H1 (cell line): ENCODE data around the gene BTBD9. TPM values are rescaled to one million over a fixed set of nuclear protein-coding genes. Genes with fewer than 3 reads are reported as not detected.
A peak's percentile ranks its signal among the peaks of the same experiment; 100 is the strongest.

ENCODE experiments used
- CTCF ChIA-PET: fragments of 300-600 bp; sonication (Branson Sonifier 250); formaldehyde crosslinking; loops from one replicate; lab custom pipeline; 2021; ENCODE audit not compliant: partially characterized antibody; lab: Charles Lee
- POLR2A ChIA-PET: fragments of 300-600 bp; sonication (Branson Sonifier 250); formaldehyde crosslinking; loops from one replicate; lab custom pipeline; 2021; ENCODE audit warnings: inconsistent platforms; ENCODE audit not compliant: partially characterized antibody; lab: Charles Lee
- DNase-seq, 2 experiments: peaks; one replicate each; pipeline versions ENCODE4 v3.0.0 to v3.0.0-alpha.2; 2010 to 2022; ENCODE audit warnings: low spot score in 2 of 2, low read depth in 1 of 2, mixed read lengths in 1 of 2
- FAIRE-seq: peaks from 2 replicates; lab custom pipeline; 2011; peaks lifted over from hg19 to GRCh38; lab: Jason Lieb, UNC
- H2AFZ ChIP-seq: 2 replicates; pipeline ENCODE4 v1.8.1; 2012; ENCODE audit warnings: low read length, inconsistent platforms
- H2AK5ac ChIP-seq: 2 replicates; pipeline ENCODE4 v1.6.1; 2013; ENCODE audit warnings: low read depth, low read length
- H2BK120ac ChIP-seq: replicated peaks from 2 replicates; pipeline ENCODE3; 2013; ENCODE audit warnings: low read depth, low read length, inconsistent platforms
- H2BK12ac ChIP-seq: 2 replicates; pipeline ENCODE4 v1.6.1; 2013; ENCODE audit warnings: low read depth, low read length
- H2BK15ac ChIP-seq: 2 replicates; pipeline ENCODE4 v1.6.1; 2013; ENCODE audit warnings: low read length
- H2BK20ac ChIP-seq: 2 replicates; pipeline ENCODE4 v1.6.1; 2013; ENCODE audit warnings: low read length
- H2BK5ac ChIP-seq: 2 replicates; pipeline ENCODE4 v1.6.1; 2013; ENCODE audit warnings: low read depth, low read length
- H3K14ac ChIP-seq: 2 replicates; pipeline ENCODE4 v1.6.1; 2013; ENCODE audit warnings: inconsistent platforms; ENCODE audit not compliant: insufficient read length
- H3K18ac ChIP-seq: 2 replicates; pipeline ENCODE4 v1.6.1; 2013; ENCODE audit warnings: low read length; ENCODE audit errors: extremely low read depth
- H3K23ac ChIP-seq: 2 replicates; pipeline ENCODE4 v1.6.1; 2013; ENCODE audit warnings: inconsistent platforms; ENCODE audit not compliant: insufficient read length
- H3K23me2 ChIP-seq: 2 replicates; pipeline ENCODE4 v1.6.1; 2013; ENCODE audit warnings: low read depth, low read length
- H3K27ac ChIP-seq: 2 replicates; pipeline ENCODE4 v1.6.1; 2011; ENCODE audit warnings: low read depth, low read length, inconsistent platforms
- H3K27me3 ChIP-seq, 4 experiments: replicated peaks in 1 of 4; 1 replicate in 1 of 4; 2 replicates in 3 of 4; pipeline versions ENCODE4 v1.6.1 to v1.8.1; 2011 to 2013; ENCODE audit warnings: low read length in 3 of 4, mild to moderate bottlenecking in 3 of 4, inconsistent platforms in 2 of 4, mixed read lengths in 2 of 4, moderate library complexity in 1 of 4; ENCODE audit not compliant: control insufficient read depth in 3 of 4, insufficient read depth in 3 of 4; ENCODE audit errors: extremely low read depth in 1 of 4
- H3K36me3 ChIP-seq, 4 experiments: 2 replicates each; pipeline versions ENCODE4 v1.6.1 to v1.8.1; 2011 to 2013; ENCODE audit warnings: mild to moderate bottlenecking in 4 of 4, low read length in 3 of 4, moderate library complexity in 2 of 4, control low read depth in 1 of 4, inconsistent platforms in 1 of 4; ENCODE audit not compliant: insufficient read depth in 4 of 4, control insufficient read depth in 2 of 4
- H3K4ac ChIP-seq: replicated peaks from 2 replicates; pipeline ENCODE3; 2013; ENCODE audit warnings: low read length, low read depth, mixed read lengths, inconsistent platforms; ENCODE audit not compliant: insufficient read length
- H3K4me1 ChIP-seq, 4 experiments: replicated peaks in 1 of 4; 1 replicate in 1 of 4; 2 replicates in 3 of 4; pipeline versions ENCODE4 v1.6.1 to v1.8.1; 2011 to 2013; ENCODE audit warnings: low read length in 3 of 4, inconsistent platforms in 2 of 4, mixed read lengths in 1 of 4; ENCODE audit not compliant: insufficient read depth in 4 of 4, control insufficient read depth in 3 of 4
- H3K4me2 ChIP-seq, 2 experiments: 2 replicates each; pipeline versions ENCODE4 v1.6.1 to v1.8.1; 2011 to 2013; ENCODE audit warnings: low read depth in 2 of 2, low read length in 2 of 2, control low read depth in 1 of 2, inconsistent platforms in 1 of 2, mild to moderate bottlenecking in 1 of 2; ENCODE audit not compliant: insufficient read depth in 1 of 2
- H3K4me3 ChIP-seq, 4 experiments: fragments of 200-600, 300-600 bp in 1 of 4; sonication (generic), shearing (Covaris generic), sonication (Bioruptor Twin) in 1 of 4; 2 replicates each; pipeline versions ENCODE4 v1.5.1 to v1.8.1; 2011 to 2016; ENCODE audit warnings: low read length in 4 of 4, low read depth in 3 of 4, control low read depth in 2 of 4, inconsistent platforms in 2 of 4, mild to moderate bottlenecking in 2 of 4, mixed read lengths in 1 of 4, moderate library complexity in 1 of 4; ENCODE audit not compliant: insufficient read depth in 2 of 4; ENCODE audit errors: extremely low read depth in 1 of 4
- H3K56ac ChIP-seq: replicated peaks from 2 replicates; pipeline ENCODE3; 2013; ENCODE audit warnings: low read depth, mild to moderate bottlenecking, mixed read lengths, low read length, inconsistent platforms; ENCODE audit not compliant: insufficient read length
- H3K79me1 ChIP-seq: 2 replicates; pipeline ENCODE4 v1.6.1; 2013; ENCODE audit warnings: low read depth, low read length, control low read depth
- H3K79me2 ChIP-seq, 2 experiments: 2 replicates each; pipeline versions ENCODE4 v1.6.1 to v1.8.1; 2012 to 2013; ENCODE audit warnings: low read length in 2 of 2, mild to moderate bottlenecking in 2 of 2, inconsistent platforms in 1 of 2; ENCODE audit not compliant: insufficient read depth in 2 of 2, control insufficient read depth in 1 of 2
- H3K9ac ChIP-seq, 4 experiments: replicated peaks in 1 of 4; 1 replicate in 1 of 4; 2 replicates in 3 of 4; pipeline versions ENCODE4 v1.6.1 to v1.8.1; 2011 to 2013; ENCODE audit warnings: low read depth in 3 of 4, low read length in 3 of 4, control low read depth in 2 of 4, mild to moderate bottlenecking in 2 of 4, moderate library complexity in 2 of 4, inconsistent platforms in 1 of 4; ENCODE audit errors: extremely low read depth in 1 of 4
- H3K9me3 ChIP-seq, 2 experiments: 2 replicates each; pipeline versions ENCODE4 v1.6.1 to v1.8.1; 2012 to 2013; ENCODE audit warnings: mild to moderate bottlenecking in 2 of 2, moderate library complexity in 2 of 2, control low read depth in 1 of 2, inconsistent platforms in 1 of 2, low read depth in 1 of 2, low read length in 1 of 2, mixed read lengths in 1 of 2; ENCODE audit not compliant: insufficient read depth in 2 of 2
- H4K20me1 ChIP-seq, 2 experiments: replicated peaks in 1 of 2; 2 replicates each; pipeline versions ENCODE3 to v1.8.1; 2011 to 2013; ENCODE audit warnings: inconsistent platforms in 2 of 2, low read length in 2 of 2, mild to moderate bottlenecking in 1 of 2; ENCODE audit not compliant: insufficient read depth in 2 of 2, control insufficient read depth in 1 of 2
- H4K5ac ChIP-seq: 2 replicates; pipeline ENCODE4 v1.6.1; 2013; ENCODE audit warnings: low read length, low read depth, mixed read lengths, inconsistent platforms; ENCODE audit not compliant: insufficient read length
- H4K8ac ChIP-seq: 2 replicates; pipeline ENCODE4 v1.8.0; 2013; ENCODE audit warnings: mild to moderate bottlenecking, moderate library complexity, low read length, inconsistent platforms; ENCODE audit not compliant: insufficient read depth; ENCODE audit errors: extremely low read depth
- H4K91ac ChIP-seq: replicated peaks from 2 replicates; pipeline ENCODE3; 2013; ENCODE audit warnings: low read length, mixed read lengths, inconsistent platforms; ENCODE audit not compliant: insufficient read length
- BCL11A ChIP-seq, 2 experiments: IDR thresholded peaks; one replicate each; pipeline ENCODE4 v1.6.1; 2011; ENCODE audit warnings: low read depth in 2 of 2, low read length in 2 of 2, mild to moderate bottlenecking in 2 of 2
- CBX5 ChIP-seq: fragments of 300-800, 300-1000 bp; sonication (generic); IDR thresholded peaks from 2 replicates; pipeline ENCODE4 v1.7.1; 2016; ENCODE audit warnings: antibody characterized with exemption, low read length, low read depth
- CHD2 ChIP-seq: IDR thresholded peaks from 2 replicates; pipeline ENCODE4 v1.6.1; 2012; ENCODE audit warnings: low read length, improper control_type of control experiment
- EP300 ChIP-seq, 2 experiments: IDR thresholded peaks; 1 replicate in 1 of 2; 2 replicates in 1 of 2; pipeline ENCODE4 v1.6.1; 2011 to 2012; ENCODE audit warnings: low read depth in 2 of 2, low read length in 2 of 2, mild to moderate bottlenecking in 2 of 2, borderline replicate concordance in 1 of 2, inconsistent platforms in 1 of 2, moderate library complexity in 1 of 2
- EZH2 ChIP-seq: fragments of 200-600 bp; sonication (generic); IDR thresholded peaks from 2 replicates; pipeline ENCODE4 v1.7.1; 2012; ENCODE audit warnings: low read depth, mild to moderate bottlenecking, moderate library complexity, low read length, inconsistent platforms; ENCODE audit not compliant: severe bottlenecking
- HDAC6 ChIP-seq: IDR thresholded peaks from one replicate; pipeline ENCODE4 v1.7.1; 2012; ENCODE audit warnings: low read depth, mild to moderate bottlenecking, inconsistent platforms, low read length, moderate library complexity
- JUN ChIP-seq: IDR thresholded peaks from 2 replicates; pipeline ENCODE4 v1.6.1; 2011; ENCODE audit warnings: low read depth, mild to moderate bottlenecking, improper control_type of control experiment, low read length
- PHF8 ChIP-seq: fragments of 200-600 bp; sonication (generic); conservative IDR thresholded peaks from 2 replicates; pipeline ENCODE4 v1.7.1; 2012; ENCODE audit warnings: low read depth, mild to moderate bottlenecking, inconsistent platforms, low read length, moderate library complexity
- RNF2 ChIP-seq: fragments of 200-900, 300-1000 bp; sonication (generic); IDR thresholded peaks from 2 replicates; pipeline ENCODE4 v1.7.1; 2016; ENCODE audit warnings: borderline replicate concordance, low read depth, mild to moderate bottlenecking, antibody characterized with exemption, low read length; ENCODE audit not compliant: poor library complexity, severe bottlenecking; ENCODE audit errors: missing control alignments
- TBP ChIP-seq: IDR thresholded peaks from 2 replicates; pipeline ENCODE4 v1.6.1; 2011; ENCODE audit warnings: low read depth, low read length, improper control_type of control experiment
- WGBS, 2 experiments: shearing (Covaris generic) in 1 of 2; methylation state at CpG; one replicate each; pipeline versions ENCODE4 v1.1.6 to v1.1.7; 2013 to 2015; ENCODE audit warnings: low lambda C conversion rate in 2 of 2, mixed read lengths in 2 of 2, inconsistent platforms in 1 of 2, low coverage in 1 of 2, missing lambda C conversion rate in 1 of 2; ENCODE audit not compliant: insufficient replicate concordance in 2 of 2, insufficient coverage in 1 of 2, insufficient read length in 1 of 2; ENCODE audit errors: extremely low coverage in 1 of 2, missing lambda C conversion rate in 1 of 2; 5-methylcytosine and 5-hydroxymethylcytosine counted together
- polyA plus RNA-seq, 7 experiments: library from polyadenylated mRNA; depleted of rRNA in 3 of 7; stranded (reverse) in 5 of 7; unstranded in 2 of 7; fragments of >200 nt in 5 of 7; fragments of 200-250 nt in 2 of 7; gene quantifications; 1 replicate in 5 of 7; 2 replicates in 1 of 7; 4 replicates in 1 of 7; pipeline versions ENCODE4 v1.2.1 to v1.2.3, GENCODE V29; 2011 to 2013; ENCODE audit warnings: missing spikeins in 2 of 7, mixed read lengths in 2 of 7
- total RNA-seq: library from RNA; stranded (reverse); fragmentation: NEBNext Ultra II Directional; extraction: Animal tissue kit (Norgen Biotek cat#: 25700); gene quantifications from 2 replicates; pipeline ENCODE4 v1.2.1, GENCODE V29; 2021
- TF ChIP-seq, protein P1 (sequence below): IDR thresholded peaks from 2 replicates; pipeline ENCODE4 v1.6.1; 2012; ENCODE audit warnings: inconsistent platforms

BTBD9 gene
- total and polyA plus RNA-seq, 2 of the 8 experiments (the other 6 are each of a cell fraction or from before 2014, with no cell fraction given) = 0.92 to 4.1 TPM

- H3K27me3 ChIP-seq = no peaks in the 10 kb centered on the region
- no peak for DNase-seq
- no peak for TF ChIP-seq EZH2
- no peak for TF ChIP-seq TBP
- TF ChIP-seq, protein P1, sequence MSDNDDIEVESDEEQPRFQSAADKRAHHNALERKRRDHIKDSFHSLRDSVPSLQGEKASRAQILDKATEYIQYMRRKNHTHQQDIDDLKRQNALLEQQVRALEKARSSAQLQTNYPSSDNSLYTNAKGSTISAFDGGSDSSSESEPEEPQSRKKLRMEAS = no peak
- TF ChIP-seq JUN = no peak
- no peak for TF ChIP-seq HDAC6
- no peak for TF ChIP-seq CBX5
- no peak for TF ChIP-seq CHD2
- no peak for TF ChIP-seq BCL11A (IDR thresholded peaks at IDR 0.05; ENCODE audit: low read depth in 2 of 2, low read length in 2 of 2)
- TF ChIP-seq PHF8 = no peak
- no peak for TF ChIP-seq RNF2
- TF ChIP-seq EP300 (IDR thresholded peaks at IDR 0.05; ENCODE audit: borderline replicate concordance in 1 of 2, low read depth in 2 of 2, low read length in 2 of 2) = no peak
Observed at GRCh38 chr6:38239719-38240451, 399.8 kb downstream of the BTBD9 start.

More at GRCh38 chr6:38239719-38240451, 399.8 kb downstream of the BTBD9 start:
- 0 out of 2 replicates have a peak overlapping the region, but pooled peaks have one; percentile 22 for H2BK5ac ChIP-seq
- POLR2A ChIA-PET = interaction anchor here (0.6 kb wide), 1 partner anchor 25 kb away, joined by 7 read pairs; no protein-coding TSS in a partner anchor
- H3K9ac ChIP-seq = no peak overlapping the region
- no peak overlapping the region for H3K27ac ChIP-seq
- H4K8ac ChIP-seq = no peak overlapping the region
- H3K56ac ChIP-seq = no peak overlapping the region
- H2BK120ac ChIP-seq = no peak overlapping the region
- H3K14ac ChIP-seq = no peak overlapping the region
- H3K18ac ChIP-seq = no peak overlapping the region
- H3K36me3 ChIP-seq = no peaks in the 10 kb centered on the region
- H3K23ac ChIP-seq = no peak overlapping the region
- H2BK12ac ChIP-seq = 0 out of 2 replicates have a peak overlapping the region, but pooled peaks have one; percentile 19
- H2AFZ ChIP-seq = no peak overlapping the region
- H3K79me1 ChIP-seq = no peaks in the 10 kb centered on the region
- no peak overlapping the region for H3K4me3 ChIP-seq
- no peaks in the 10 kb centered on the region for H4K20me1 ChIP-seq
- WGBS, 2 experiments = 86% methylated on average over 5 of the region's 5 CpGs; no CpG with 5 or more reads in 1 of the 2 experiments
- H3K4ac ChIP-seq = peak overlapping the region; percentile 36
- H2BK20ac ChIP-seq = no peak overlapping the region
- H2AK5ac ChIP-seq = no peak overlapping the region
- no peak overlapping the region for H4K5ac ChIP-seq
- H3K79me2 ChIP-seq = no peaks in the 10 kb centered on the region
- FAIRE-seq = no peak
- no peak overlapping the region for H4K91ac ChIP-seq
- H3K4me2 ChIP-seq = no peak overlapping the region
- peaks cover 0 to 10% (median 5%) of the 10 kb centered on the region in 4 experiments; a peak in 4 of 7 replicates for H3K4me1 ChIP-seq
- H2BK15ac ChIP-seq = 0 out of 2 replicates have a peak overlapping the region, but pooled peaks have one; percentile 76
- H3K9me3 ChIP-seq = no peaks in the 10 kb centered on the region
- no peaks in the 10 kb centered on the region for H3K23me2 ChIP-seq
- CTCF ChIA-PET = interaction anchor here (0.6 to 1.6 kb wide), 4 partner anchors 39 to 475 kb away, joined by 3 to 6 read pairs (median 4); no protein-coding TSS in a partner anchor
